ENCODE measurements around the gene LRRC31.

LRRC31 gene

GRCh38 chr3:169812332-169813235 lies 57.2 kb downstream of the LRRC31 start, which contains the start of the genes LRRC34 and LRRIQ4:
TSS of gene LRRC34 (minus strand) at chr3:169812904. CDS start at chr3:169812548, 356 bp downstream.
TSS of gene LRRIQ4 (plus strand) at chr3:169812870. CDS start at chr3:169821922, 9,052 bp downstream.
- peak; percentile 75 for DNase-seq

GRCh38 chr3:169811631-169812331 lies 58.0 kb downstream of the LRRC31 start:
- DNase-seq = peak; percentile 60

- no peak for DNase-seq
Measured at GRCh38 chr3:169809230-169809795, 60.4 kb downstream of the LRRC31 start.

GRCh38 chr3:169804681-169805080 lies 65.1 kb downstream of the LRRC31 start:
- DNase-seq = no peak

GRCh38 chr3:169792359-169792758 lies 77.4 kb downstream of the LRRC31 start:
- no peak for DNase-seq

- peak; percentile 15 for DNase-seq
Measured at GRCh38 chr3:169790687-169791429, 78.9 kb downstream of the LRRC31 start.

- no peak for DNase-seq
Measured at GRCh38 chr3:169790219-169790618, 79.5 kb downstream of the LRRC31 start.
